Mammary epithelial cell (primary cell): ENCODE data around the gene OR2D3.
"Not testable (repeated sequence)": the region's sequence is repeated elsewhere in the genome, so short reads cannot be mapped to it uniquely, and the experiment has no call there.

ENCODE experiments used
- EZH2 ChIP-seq: IDR thresholded peaks from 2 replicates; pipeline ENCODE4 v1.6.1; 2012; ENCODE audit warnings: low read length, inconsistent platforms, borderline replicate concordance
- TF ChIP-seq, protein P1 (sequence below), 2 donors: IDR thresholded peaks in 1 of 2; conservative IDR thresholded peaks in 1 of 2; 2 replicates each; pipeline ENCODE4 v1.5.1; 2011 to 2012; ENCODE audit warnings: inconsistent platforms in 2 of 2, low read length in 2 of 2, mild to moderate bottlenecking in 2 of 2, control low read depth in 1 of 2, low read depth in 1 of 2; ENCODE audit not compliant: insufficient read depth in 1 of 2; ENCODE audit errors: extremely low read depth in 1 of 2

- TF ChIP-seq, protein P1, sequence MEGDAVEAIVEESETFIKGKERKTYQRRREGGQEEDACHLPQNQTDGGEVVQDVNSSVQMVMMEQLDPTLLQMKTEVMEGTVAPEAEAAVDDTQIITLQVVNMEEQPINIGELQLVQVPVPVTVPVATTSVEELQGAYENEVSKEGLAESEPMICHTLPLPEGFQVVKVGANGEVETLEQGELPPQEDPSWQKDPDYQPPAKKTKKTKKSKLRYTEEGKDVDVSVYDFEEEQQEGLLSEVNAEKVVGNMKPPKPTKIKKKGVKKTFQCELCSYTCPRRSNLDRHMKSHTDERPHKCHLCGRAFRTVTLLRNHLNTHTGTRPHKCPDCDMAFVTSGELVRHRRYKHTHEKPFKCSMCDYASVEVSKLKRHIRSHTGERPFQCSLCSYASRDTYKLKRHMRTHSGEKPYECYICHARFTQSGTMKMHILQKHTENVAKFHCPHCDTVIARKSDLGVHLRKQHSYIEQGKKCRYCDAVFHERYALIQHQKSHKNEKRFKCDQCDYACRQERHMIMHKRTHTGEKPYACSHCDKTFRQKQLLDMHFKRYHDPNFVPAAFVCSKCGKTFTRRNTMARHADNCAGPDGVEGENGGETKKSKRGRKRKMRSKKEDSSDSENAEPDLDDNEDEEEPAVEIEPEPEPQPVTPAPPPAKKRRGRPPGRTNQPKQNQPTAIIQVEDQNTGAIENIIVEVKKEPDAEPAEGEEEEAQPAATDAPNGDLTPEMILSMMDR (conservative IDR thresholded peaks at IDR 0.05 in 1 of 2, IDR thresholded peaks at IDR 0.05 in 1 of 2; ENCODE audit: extremely low read depth in 1 of 2, insufficient read depth in 1 of 2, low read depth in 1 of 2, low read length in 2 of 2) = not testable (repeated sequence)
- not testable (repeated sequence) for TF ChIP-seq EZH2
Measured at GRCh38 chr11:6904804-6905203, 16.0 kb upstream of the OR2D3 start.
